NCI-H2171 (cell line): ENCODE results near the gene MISP.

Experiments used
- DNase-seq: peaks from one replicate; lab custom pipeline; 2025; lab: John Stamatoyannopoulos, UW

The MISP gene

GRCh38 chr19:746208-746819 lies 4.6 kb upstream of the MISP start:
- DNase-seq, result no peak

GRCh38 chr19:746956-747355 lies 4.0 kb upstream of the MISP start:
- DNase-seq, result no peak

GRCh38 chr19:747432-748273 lies 3.3 kb upstream of the MISP start:
- no peak for DNase-seq

- DNase-seq, result no peak
These were observed 2.7 kb upstream of the MISP start for GRCh38 chr19:748274-748598.

GRCh38 chr19:749811-750210 lies 1.1 kb upstream of the MISP start:
- DNase-seq, result no peak

GRCh38 chr19:751501-752341 lies 809 bp downstream of the MISP start:
- DNase-seq, result no peak

GRCh38 chr19:752652-753517 lies 2.0 kb downstream of the MISP start:
- peak; percentile 48 for DNase-seq

- DNase-seq, result no peak
These were observed 3.6 kb downstream of the MISP start for GRCh38 chr19:754530-754929.

- no peak for DNase-seq
These were observed 4.2 kb downstream of the MISP start for GRCh38 chr19:755063-755462.

GRCh38 chr19:756236-756635 lies 5.3 kb downstream of the MISP start:
- no peak for DNase-seq

GRCh38 chr19:756821-757688 lies 6.1 kb downstream of the MISP start:
- DNase-seq, result no peak

GRCh38 chr19:757811-758668 lies 7.1 kb downstream of the MISP start:
- no peak for DNase-seq

- no peak for DNase-seq
These were observed 12.3 kb downstream of the MISP start for GRCh38 chr19:763181-763580.

GRCh38 chr19:763869-764268 lies 13.0 kb downstream of the MISP start:
- no peak for DNase-seq

- no peak for DNase-seq
These were observed 13.4 kb downstream of the MISP start for GRCh38 chr19:764301-764700.

GRCh38 chr19:765179-765738 lies 14.3 kb downstream of the MISP start:
- DNase-seq, result no peak

GRCh38 chr19:768424-768823 lies 17.5 kb downstream of the MISP start:
- no peak for DNase-seq

GRCh38 chr19:769616-770015 lies 18.7 kb downstream of the MISP start:
- DNase-seq, result no peak

GRCh38 chr19:771332-771785 lies 20.4 kb downstream of the MISP start:
- DNase-seq, result no peak

GRCh38 chr19:772063-772462 lies 21.2 kb downstream of the MISP start:
- no peak for DNase-seq
